ENCODE results near the gene CLUH.

Gene CLUH

DNA sequence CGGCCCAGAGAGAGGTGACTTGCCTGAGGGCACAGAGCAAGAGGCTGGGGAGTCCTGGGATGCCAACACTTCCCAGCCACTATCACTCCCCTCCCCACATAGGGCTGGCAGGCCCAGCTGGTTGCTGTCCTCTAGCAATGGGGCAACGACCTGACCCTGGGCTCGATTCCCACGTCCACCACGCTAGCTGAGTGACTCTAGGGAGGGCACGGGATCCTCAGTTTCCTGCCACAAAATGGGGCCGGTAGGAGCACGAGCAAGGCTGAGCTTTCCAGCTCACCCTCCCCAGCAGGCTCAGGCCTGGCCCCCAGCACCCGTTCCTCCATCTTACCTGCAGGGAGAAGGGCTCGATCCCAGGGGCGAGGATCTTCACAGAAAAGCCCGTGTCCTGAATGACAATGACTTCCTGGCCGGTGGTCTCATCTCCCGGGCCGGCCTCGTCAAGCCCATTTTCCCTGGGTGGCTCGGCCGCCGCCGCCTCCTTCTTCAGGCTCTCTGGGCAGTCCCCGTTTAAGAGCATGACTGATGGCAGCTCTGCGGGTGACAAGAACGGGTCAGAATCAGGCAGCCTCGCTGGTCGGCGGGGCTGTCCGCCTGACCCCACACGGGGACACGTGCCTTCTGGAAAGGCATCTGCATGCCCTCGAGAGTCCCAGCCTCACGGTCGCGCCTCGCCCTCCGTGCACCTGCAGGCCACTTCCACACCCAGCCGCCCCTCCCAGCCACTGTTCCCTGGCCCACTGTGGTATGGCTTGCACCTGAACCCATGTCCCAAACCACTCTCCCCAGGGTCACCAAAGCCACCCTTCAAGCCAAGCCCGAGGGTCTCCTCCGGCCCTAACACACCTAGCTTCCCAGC is 7.3 kb downstream of the CLUH start:
- TF ChIP-seq, protein P1, sequence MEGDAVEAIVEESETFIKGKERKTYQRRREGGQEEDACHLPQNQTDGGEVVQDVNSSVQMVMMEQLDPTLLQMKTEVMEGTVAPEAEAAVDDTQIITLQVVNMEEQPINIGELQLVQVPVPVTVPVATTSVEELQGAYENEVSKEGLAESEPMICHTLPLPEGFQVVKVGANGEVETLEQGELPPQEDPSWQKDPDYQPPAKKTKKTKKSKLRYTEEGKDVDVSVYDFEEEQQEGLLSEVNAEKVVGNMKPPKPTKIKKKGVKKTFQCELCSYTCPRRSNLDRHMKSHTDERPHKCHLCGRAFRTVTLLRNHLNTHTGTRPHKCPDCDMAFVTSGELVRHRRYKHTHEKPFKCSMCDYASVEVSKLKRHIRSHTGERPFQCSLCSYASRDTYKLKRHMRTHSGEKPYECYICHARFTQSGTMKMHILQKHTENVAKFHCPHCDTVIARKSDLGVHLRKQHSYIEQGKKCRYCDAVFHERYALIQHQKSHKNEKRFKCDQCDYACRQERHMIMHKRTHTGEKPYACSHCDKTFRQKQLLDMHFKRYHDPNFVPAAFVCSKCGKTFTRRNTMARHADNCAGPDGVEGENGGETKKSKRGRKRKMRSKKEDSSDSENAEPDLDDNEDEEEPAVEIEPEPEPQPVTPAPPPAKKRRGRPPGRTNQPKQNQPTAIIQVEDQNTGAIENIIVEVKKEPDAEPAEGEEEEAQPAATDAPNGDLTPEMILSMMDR (IDR thresholded peaks at IDR 0.05; ENCODE audit: control extremely low read depth, extremely low read depth, low read depth, missing control alignments) = no peak
- CTCF ChIA-PET = interaction anchor here (1.0 to 1.4 kb wide), 2 partner anchors 12 to 322 kb away, joined by 3 to 4 read pairs; no protein-coding TSS in a partner anchor
- no peak for DNase-seq (ENCODE audit: extremely low spot score)
- POLR2A ChIA-PET = no interaction called here

DNA sequence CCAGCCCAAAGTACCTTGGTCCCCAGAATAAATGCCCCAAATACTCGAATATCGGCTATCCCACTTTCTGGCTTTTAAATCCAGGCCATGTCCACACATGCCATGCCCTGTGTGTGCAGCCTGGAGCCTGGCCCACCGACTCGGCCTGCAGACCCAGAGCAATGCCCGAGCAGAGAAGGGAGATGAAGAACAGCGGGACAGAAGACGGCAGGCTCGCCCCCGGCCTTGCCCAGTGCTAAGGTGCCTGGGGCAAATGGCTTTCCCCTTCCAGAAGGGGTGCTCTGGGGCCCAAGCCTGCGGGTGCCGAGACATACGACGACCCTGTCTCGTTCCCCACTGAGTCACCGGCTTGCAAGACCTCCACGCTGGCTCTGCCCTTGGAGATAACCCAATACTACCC is 8.0 kb downstream of the CLUH start:
- ChIA-PET CTCF (interaction anchor here (1.4 kb wide), 1 partner anchor 11 kb away, joined by 3 read pairs; no protein-coding TSS in a partner anchor), POLR2A (no interaction called here)
- TF ChIP-seq, protein P1 (IDR thresholded peaks at IDR 0.05; ENCODE audit: control extremely low read depth, extremely low read depth, low read depth, missing control alignments) = no peak
- no peak for DNase-seq (ENCODE audit: extremely low spot score)

DNA sequence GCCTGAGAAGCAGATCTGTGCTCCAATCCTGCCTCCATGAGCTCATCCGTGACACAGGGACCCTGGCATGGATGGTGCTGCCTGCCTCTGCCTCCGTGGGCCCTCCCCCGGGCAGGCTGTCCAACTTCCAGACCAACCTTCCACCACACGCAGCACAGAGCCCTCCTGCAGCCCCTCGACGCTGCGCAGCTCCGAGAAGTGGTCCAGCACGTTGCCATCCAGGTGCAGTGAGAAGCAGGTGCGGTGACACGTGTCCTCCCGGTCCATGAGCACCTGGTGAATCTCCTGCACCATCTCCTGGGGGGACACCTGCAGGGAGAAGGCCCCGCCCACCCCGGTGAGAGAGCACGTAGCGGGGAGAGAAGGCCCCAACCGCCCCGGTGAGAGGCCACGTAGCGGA is 8.4 kb downstream of the CLUH start:
- DNase-seq (ENCODE audit: extremely low spot score) = no peak
- ChIA-PET CTCF (interaction anchor here (1.4 kb wide), 1 partner anchor 11 kb away, joined by 3 read pairs; no protein-coding TSS in a partner anchor), POLR2A (no interaction called here)
- TF ChIP-seq, protein P1 (IDR thresholded peaks at IDR 0.05; ENCODE audit: control extremely low read depth, extremely low read depth, low read depth, missing control alignments) = no peak

DNA sequence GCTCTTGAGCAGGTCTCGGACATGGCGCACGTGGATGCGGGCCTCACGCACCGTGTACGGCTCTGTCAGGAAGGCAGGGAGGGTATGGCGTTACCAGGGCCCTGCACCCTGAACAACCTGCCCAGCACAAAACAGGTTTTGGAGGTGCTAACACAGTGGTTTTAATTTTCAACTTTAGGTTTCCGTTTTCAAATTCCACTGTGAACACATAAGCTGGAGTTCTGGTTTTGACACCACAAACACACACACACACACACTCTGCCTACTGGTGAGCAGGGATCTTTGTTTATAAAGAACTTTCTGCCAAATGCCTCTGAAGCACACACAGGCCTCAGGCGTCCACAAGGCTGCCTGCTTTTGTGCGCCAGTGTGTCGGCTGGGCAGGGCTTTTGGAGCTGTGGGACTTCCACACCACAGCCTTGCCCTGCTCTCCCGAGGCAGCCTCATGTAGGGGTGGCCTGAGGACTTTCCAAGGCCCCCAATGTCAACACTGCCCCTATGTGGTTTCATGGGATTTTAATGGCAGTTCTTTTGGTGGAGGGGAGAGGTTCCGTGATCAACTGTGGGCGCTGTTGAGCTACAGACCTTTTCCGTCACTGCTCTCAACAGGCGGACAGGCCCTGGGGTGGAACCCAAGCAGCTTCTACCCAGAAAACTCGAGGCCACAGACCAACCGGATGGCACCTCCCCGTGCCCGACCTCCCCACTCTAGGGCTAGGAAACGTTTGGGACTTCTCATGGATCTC is 9.4 kb downstream of the CLUH start:
- DNase-seq (ENCODE audit: extremely low spot score) = no peak
- TF ChIP-seq, protein P1 (IDR thresholded peaks at IDR 0.05; ENCODE audit: control extremely low read depth, extremely low read depth, low read depth, missing control alignments) = no peak
- POLR2A ChIA-PET = no interaction called here
- CTCF ChIA-PET = no interaction called here

DNA sequence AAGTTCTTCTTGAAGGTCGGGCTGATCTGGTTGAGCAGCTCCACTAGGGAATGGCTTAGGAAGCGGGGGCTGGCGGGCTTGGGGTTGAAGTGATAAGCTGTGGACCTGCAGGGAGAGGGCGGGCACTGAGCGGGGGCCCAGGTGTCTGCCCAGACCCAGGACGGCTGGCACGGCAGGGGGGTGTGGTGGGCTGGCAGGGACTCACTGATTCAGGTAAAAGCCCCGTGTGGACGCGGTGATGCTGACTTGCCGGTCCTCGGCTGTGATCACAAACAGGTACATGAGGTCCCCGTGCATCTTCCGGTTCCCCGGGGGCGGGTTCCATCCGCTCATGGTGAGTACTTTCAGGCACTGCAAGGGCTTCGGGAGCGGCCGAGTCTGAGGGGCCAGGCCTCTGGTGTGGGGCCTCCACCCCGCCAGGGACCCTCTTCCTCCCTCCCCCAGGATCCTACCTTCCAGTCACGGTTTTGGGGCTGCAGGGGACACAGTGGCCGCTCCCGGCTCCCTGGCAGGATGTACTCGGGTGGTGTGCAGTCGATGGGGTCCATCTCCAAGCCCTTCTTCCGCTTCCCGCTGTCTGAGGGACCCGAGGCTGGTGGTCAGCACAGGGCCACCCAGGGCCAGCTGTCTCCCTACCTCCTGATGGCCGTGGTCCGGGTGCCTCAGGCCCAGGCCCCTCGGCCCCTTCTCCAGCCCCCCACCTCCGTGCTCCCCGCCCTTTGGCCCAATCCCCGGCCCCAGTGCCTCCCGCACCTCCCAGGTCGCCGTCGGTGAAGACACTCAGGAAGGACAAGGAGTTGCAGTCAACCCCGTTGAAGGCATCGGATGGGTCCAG is 10.2 kb downstream of the CLUH start:
- no peak for DNase-seq (ENCODE audit: extremely low spot score)
- TF ChIP-seq, protein P1 (IDR thresholded peaks at IDR 0.05; ENCODE audit: control extremely low read depth, extremely low read depth, low read depth, missing control alignments) = no peak
- ChIA-PET CTCF (interaction anchor here (1.1 kb wide), 1 partner anchor 18 kb away, joined by 4 read pairs; no protein-coding TSS in a partner anchor), POLR2A (no interaction called here)

Data from GM10248 (cell line).